GM19193 (cell line): ENCODE data around the gene TUBGCP3.

Source experiments
- POLR2A ChIP-seq: IDR thresholded peaks from 4 replicates; pipeline ENCODE4 v1.6.1; 2011; ENCODE audit not compliant: insufficient read depth, insufficient read length; ENCODE audit errors: extremely low read depth

Gene TUBGCP3

DNA sequence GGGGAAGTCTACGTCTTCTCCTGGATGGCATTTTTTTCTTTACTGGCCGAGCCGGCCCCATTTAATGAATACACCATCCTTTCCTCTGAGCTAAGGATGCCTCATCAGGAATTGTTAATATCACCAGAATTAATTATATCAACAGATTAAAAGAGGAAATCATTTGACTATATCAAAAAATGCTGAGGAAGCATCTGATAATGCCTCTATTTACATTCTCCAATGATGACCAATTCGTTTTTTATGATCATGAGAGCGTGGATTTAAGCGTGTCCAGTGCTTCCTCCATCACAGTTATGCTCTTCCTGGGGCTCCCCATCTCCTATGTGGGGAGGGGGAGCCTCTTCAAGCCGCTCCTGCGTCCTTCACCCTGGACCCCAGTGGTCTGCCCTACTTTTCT, 58.7 kb downstream of the TUBGCP3 start:
- no peak for TF ChIP-seq POLR2A

GRCh38 chr13:112526146-112526853, 61.7 kb downstream of the TUBGCP3 start:
- no peak for TF ChIP-seq POLR2A

DNA sequence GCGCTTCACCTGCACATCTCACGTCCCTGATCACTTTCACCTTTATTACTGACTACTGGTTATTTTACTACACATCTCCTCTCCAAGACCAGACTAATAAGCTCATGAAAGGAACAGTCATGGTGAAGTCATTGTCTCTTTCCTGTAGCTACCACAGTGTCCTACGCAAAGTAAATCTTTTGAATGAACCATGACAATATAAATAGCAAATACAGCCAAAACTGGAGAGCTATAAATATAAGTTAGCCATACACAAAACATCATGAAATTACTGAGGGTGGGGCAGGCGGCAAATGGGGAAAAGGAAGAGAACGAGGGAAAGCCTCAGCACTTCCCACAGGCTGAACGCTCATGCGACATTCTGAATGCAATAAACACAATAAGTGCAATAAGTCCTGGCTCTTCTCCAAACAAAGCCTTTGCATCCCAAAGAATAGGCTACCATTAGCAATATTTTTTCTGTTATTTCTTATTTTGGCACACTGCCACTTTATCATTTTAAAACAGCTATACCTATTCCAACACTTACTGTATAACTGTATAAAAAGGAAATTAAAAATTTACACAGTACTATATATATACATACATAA, 62.5 kb downstream of the TUBGCP3 start:
- no peak for TF ChIP-seq POLR2A

- TF ChIP-seq POLR2A, result no peak
These were observed 65.4 kb downstream of the TUBGCP3 start for GRCh38 chr13:112522578-112522977.

- TF ChIP-seq POLR2A, result no peak
These were observed 66.8 kb downstream of the TUBGCP3 start for GRCh38 chr13:112521073-112521685.

GRCh38 chr13:112519517-112520060, 68.4 kb downstream of the TUBGCP3 start:
- TF ChIP-seq POLR2A, result no peak

GRCh38 chr13:112516218-112516617, 71.7 kb downstream of the TUBGCP3 start:
- no peak for TF ChIP-seq POLR2A

DNA sequence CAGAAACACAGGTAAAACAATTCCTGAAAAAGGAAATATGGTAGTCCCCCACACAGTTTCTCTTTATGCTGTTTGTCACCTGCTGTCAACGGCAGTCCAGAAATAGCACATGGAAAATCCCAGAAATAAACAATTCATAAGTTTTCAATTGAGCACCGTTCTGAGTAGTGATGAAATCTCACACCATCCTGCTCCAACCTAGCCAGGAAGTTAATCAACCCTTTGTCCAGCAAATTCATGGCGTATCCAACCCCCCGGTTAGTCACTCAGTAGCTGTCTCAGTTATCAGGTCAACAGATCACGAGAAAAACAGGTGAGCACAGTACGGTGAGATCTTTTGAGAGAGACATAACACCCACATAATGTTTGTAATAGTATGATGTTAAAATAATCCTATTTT, 74.2 kb downstream of the TUBGCP3 start:
- TF ChIP-seq POLR2A, result no peak

DNA sequence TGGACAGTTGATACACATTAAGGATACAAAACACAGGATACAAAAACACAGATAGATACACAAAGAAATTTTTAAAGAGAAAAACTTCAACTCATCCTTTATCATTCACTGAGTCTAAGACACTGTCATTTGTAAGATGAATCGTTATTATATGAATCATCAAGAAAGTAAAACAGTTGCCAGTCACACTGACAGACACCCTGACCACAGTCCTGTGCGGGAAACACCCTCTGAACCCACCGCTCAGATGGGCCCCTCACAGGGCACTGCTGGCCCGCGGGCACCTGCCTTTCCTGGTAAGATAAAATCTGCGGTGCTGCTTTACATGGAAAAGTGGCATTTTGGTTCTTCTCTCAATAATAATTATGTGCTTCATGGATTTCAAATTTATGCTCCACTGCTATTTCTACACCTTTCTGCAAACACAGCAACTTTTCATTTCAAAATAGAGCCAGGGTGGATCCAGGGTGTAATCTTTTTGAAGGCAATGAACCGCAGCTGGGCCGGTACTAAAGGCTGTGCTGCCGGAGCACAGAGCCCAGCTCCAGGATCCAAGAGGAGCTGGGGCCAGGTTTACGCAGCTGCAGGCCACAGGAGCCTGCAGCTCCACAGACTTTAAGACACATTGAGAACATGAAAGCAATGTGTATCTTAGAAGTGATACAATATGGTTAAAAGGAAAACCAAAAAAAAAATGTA, 76.8 kb downstream of the TUBGCP3 start:
- TF ChIP-seq POLR2A, result no peak

DNA sequence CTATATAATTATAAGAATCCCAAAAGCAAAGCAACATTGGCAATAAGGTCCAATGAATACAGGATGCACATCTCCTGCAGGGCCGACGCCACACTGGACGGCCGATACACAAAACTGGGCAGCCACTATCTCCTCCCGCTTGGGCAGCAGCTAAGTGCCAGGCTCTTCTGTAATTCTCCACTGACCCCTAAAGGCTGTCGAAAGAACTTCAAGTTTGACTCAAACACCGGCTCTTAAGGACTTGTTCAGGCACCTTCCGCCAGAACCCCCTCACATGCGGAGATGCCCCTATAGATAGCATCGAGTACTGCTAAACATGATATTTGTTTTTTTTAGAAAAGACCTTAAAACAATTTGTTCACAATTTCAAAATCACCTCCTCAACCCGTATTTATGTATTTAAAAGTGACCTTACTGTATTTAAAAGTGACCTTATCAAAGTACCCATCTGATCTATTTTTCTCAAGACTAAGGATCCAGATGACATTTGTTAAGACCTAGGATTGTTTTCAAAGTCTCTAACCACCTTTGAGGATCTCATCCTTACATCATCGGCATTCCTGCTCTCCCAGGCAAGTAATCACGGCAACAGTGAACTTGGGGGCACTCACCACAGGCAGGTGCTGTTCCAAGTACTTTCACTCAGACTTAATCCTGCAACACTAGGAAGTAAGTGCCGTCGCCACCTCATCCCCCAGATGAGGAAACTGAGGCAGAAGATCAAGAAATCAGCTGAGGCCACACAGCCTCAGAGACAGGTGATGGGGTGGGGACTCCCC, 77.8 kb downstream of the TUBGCP3 start:
- TF ChIP-seq POLR2A, result no peak

- TF ChIP-seq POLR2A, result no peak
These were observed 78.8 kb downstream of the TUBGCP3 start for GRCh38 chr13:112509190-112509589.

DNA sequence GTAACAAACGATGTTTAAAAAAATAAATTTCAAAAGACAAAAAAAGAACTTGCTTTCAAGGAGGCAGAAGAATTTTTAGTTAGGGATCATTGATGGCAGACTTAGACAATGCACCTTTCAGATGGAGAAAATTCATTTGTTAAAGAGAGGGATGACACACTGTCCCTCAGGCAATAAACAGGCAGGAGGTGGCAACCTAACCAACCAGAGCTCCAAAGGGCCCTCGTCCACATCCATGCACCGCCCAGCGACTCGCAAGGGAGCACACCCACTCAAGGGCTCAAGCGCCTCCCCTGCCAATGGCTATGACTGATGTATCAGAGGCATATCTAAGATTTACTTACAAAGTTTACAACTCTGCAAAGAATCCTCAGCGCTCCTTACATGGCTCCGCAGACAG, 81.9 kb downstream of the TUBGCP3 start:
- TF ChIP-seq POLR2A, result no peak

DNA sequence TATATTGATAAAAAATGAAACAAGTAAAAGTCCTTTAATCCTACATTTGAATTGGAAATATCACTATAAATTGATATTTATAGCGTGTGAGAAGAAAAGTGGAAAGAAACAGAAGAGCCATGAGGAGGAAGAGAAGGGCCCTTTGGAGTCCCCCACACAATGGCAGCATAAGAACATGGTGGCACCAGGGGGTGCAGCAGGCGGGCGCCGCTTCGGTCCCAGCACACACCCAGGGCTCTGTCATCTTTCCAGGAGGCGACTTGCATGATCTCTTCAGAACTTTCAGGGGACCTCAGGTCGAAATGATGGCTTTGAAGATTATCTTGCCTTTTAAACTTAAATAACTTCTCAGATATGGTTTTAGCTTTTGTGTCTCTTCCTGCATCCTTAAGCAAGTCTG, 91.8 kb downstream of the TUBGCP3 start:
- TF ChIP-seq POLR2A, result no peak

DNA sequence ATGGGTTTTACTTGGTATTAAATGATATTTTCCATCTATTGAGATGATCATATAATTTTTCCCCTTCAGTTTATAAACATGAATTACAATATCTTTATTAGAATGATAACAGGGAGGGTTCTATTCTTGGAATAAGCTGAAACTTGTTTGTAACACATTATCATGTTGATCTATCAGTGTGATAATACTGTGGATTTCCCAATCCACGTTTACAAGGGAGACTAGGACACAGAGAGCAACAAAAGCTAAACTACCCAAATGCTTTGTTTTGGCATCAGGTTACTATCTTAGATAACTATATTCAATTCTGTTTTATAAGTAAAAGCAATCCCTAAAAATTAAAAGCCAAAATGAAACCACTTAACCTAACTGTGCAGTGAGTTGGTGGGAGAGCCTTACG, 92.5 kb downstream of the TUBGCP3 start:
- TF ChIP-seq POLR2A, result no peak
